ENCODE results near the gene WDR43.

GRCh38 chr2:28895189-28895893 lies 874 bp downstream of the WDR43 start:
- TF ChIP-seq EZH2 (IDR thresholded peaks at IDR 0.05; ENCODE audit: borderline replicate concordance, insufficient read depth, low read length, poor library complexity, severe bottlenecking) (no peak), CTCF (IDR thresholded peaks at IDR 0.05; ENCODE audit: poor library complexity, severe bottlenecking) (no peak), EP300 (conservative IDR thresholded peaks at IDR 0.05; ENCODE audit: poor library complexity, severe bottlenecking) (no peak), TAF1 (IDR thresholded peaks at IDR 0.05; ENCODE audit: low read depth) (no peak), RAD21 (conservative IDR thresholded peaks at IDR 0.05) (no peak), REST (IDR thresholded peaks at IDR 0.05; ENCODE audit: borderline replicate concordance) (no peak)
